GM21737 (cell line): ENCODE measurements around the gene COMMD7.
"Not testable (repeated sequence)": the region's sequence is repeated elsewhere in the genome, so short reads cannot be mapped to it uniquely, and the experiment has no call there.

ENCODE experiments used
- ATAC-seq: cut with Tn5 transposase; IDR thresholded peaks from one replicate; pipeline ENCODE4 v1.9.1; 2021; ENCODE audit warnings: mild to moderate bottlenecking, moderate library complexity; ENCODE audit not compliant: unreplicated experiment

COMMD7 gene

GRCh38 chr20:32729334-32729733, 13.9 kb downstream of the COMMD7 start:
- not testable (repeated sequence) for ATAC-seq

- not testable (repeated sequence) for ATAC-seq
Observed at GRCh38 chr20:32728435-32728834, 14.8 kb downstream of the COMMD7 start.

- no peak for ATAC-seq
Observed at GRCh38 chr20:32727683-32728082, 15.6 kb downstream of the COMMD7 start.

- no peak for ATAC-seq
Observed at GRCh38 chr20:32718749-32719348, 24.4 kb downstream of the COMMD7 start.

GRCh38 chr20:32711346-32711745, 31.9 kb downstream of the COMMD7 start:
- ATAC-seq, result no peak

- ATAC-seq, result no peak
Observed at GRCh38 chr20:32709632-32710121, 33.6 kb downstream of the COMMD7 start.

- ATAC-seq, result not testable (repeated sequence)
Observed at GRCh38 chr20:32709029-32709631, 34.1 kb downstream of the COMMD7 start.

- ATAC-seq, result no peak
Observed at GRCh38 chr20:32707691-32708581, 35.3 kb downstream of the COMMD7 start.

GRCh38 chr20:32706486-32706885, 36.8 kb downstream of the COMMD7 start:
- ATAC-seq, result no peak

GRCh38 chr20:32702706-32703425, 40.4 kb downstream of the COMMD7 start:
- ATAC-seq, result no peak

- no peak for ATAC-seq
Observed at GRCh38 chr20:32697608-32698007, 45.7 kb downstream of the COMMD7 start.

- no peak for ATAC-seq
Observed at GRCh38 chr20:32695089-32695488, 48.2 kb downstream of the COMMD7 start.

GRCh38 chr20:32688966-32689365, 54.3 kb downstream of the COMMD7 start:
- not testable (repeated sequence) for ATAC-seq

- ATAC-seq, result no peak
Observed at GRCh38 chr20:32687180-32687532, 56.1 kb downstream of the COMMD7 start.

GRCh38 chr20:32686530-32687179, 56.6 kb downstream of the COMMD7 start:
- no peak for ATAC-seq

GRCh38 chr20:32685541-32686529, 57.4 kb downstream of the COMMD7 start:
- ATAC-seq, result no peak

GRCh38 chr20:32682508-32682987, 60.7 kb downstream of the COMMD7 start:
- ATAC-seq, result no peak

GRCh38 chr20:32681175-32682084, 61.8 kb downstream of the COMMD7 start:
- ATAC-seq, result no peak
